PC-3 (cell line): ENCODE results near the gene MT1H. TPM values are rescaled to one million over a fixed set of nuclear protein-coding genes. Genes with fewer than 3 reads are reported as not detected.

Source experiments
- ATAC-seq: fragments of 200-7000 bp; cut with Tn5 transposase; 2 replicates; pipeline ENCODE4 v1.9.1; 2020; ENCODE audit warnings: mild to moderate bottlenecking, moderate library complexity
- BruUV-seq: library from RNA; stranded (reverse); fragments of 400-500 nt; replicated peaks from 2 replicates; lab custom pipeline; 2021; lab: Mats Ljungman, UMichigan
- CTCF ChIA-PET: fragments of 300-600 bp; sonication (Branson Sonifier 250); formaldehyde crosslinking; loops from one replicate; lab custom pipeline; 2022; ENCODE audit warnings: antibody characterized with exemption; lab: Charles Lee
- POLR2A ChIA-PET: fragments of 300-600 bp; sonication (Branson Sonifier 250); formaldehyde crosslinking; loops from one replicate; lab custom pipeline; 2022; ENCODE audit warnings: antibody characterized with exemption; ENCODE audit not compliant: unreplicated experiment; lab: Charles Lee
- DNase-seq: peaks from one replicate; pipeline ENCODE4 v3.0.0-alpha.2; 2015
- H2AFZ ChIP-seq: fragments of 300-600 bp; sonication (generic); 2 replicates; pipeline ENCODE4 v1.6.0; 2016; ENCODE audit warnings: antibody characterized with exemption, low read length
- H3F3A ChIP-seq: fragments of 300-600 bp; sonication (generic); one replicate; pipeline ENCODE4 v1.6.0; 2017; ENCODE audit warnings: antibody characterized with exemption, low read length, control low read depth, mild to moderate bottlenecking; ENCODE audit not compliant: unreplicated experiment
- H3K27ac ChIP-seq: fragments of 300-600 bp; sonication (generic); 2 replicates; pipeline ENCODE4 v1.5.1; 2016; ENCODE audit warnings: mild to moderate bottlenecking, low read length
- H3K27me3 ChIP-seq: fragments of 300-600 bp; sonication (generic); 2 replicates; pipeline ENCODE4 v1.6.1; 2016; ENCODE audit warnings: low read length, mixed read lengths
- H3K36me3 ChIP-seq: fragments of 300-600 bp; sonication (generic); 2 replicates; pipeline ENCODE4 v1.6.1; 2016; ENCODE audit warnings: low read depth, mixed run types, low read length, mixed read lengths
- H3K4me1 ChIP-seq: fragments of 300-600 bp; sonication (generic); 2 replicates; pipeline ENCODE4 v1.5.1; 2016; ENCODE audit warnings: low read length; ENCODE audit not compliant: insufficient read depth
- H3K4me2 ChIP-seq: fragments of 300-600 bp; sonication (generic); 2 replicates; pipeline ENCODE4 v1.6.0; 2016; ENCODE audit warnings: low read length
- H3K4me3 ChIP-seq: fragments of 300-600 bp; sonication (generic); 2 replicates; pipeline ENCODE4 v1.5.1; 2016; ENCODE audit warnings: mild to moderate bottlenecking, low read length, mixed read lengths
- H3K79me2 ChIP-seq: fragments of 300-600 bp; sonication (generic); 2 replicates; pipeline ENCODE4 v1.6.1; 2017; ENCODE audit warnings: low read length, mixed read lengths
- H3K9ac ChIP-seq: fragments of 300-600 bp; sonication (generic); 2 replicates; pipeline ENCODE4 v1.6.0; 2016; ENCODE audit warnings: mild to moderate bottlenecking, low read length
- H3K9me2 ChIP-seq: fragments of 300-600 bp; sonication (generic); replicated peaks from 2 replicates; pipeline ENCODE4 v1.6.1; 2016; ENCODE audit warnings: mixed run types, low read length, mixed read lengths
- H3K9me3 ChIP-seq: fragments of 300-600 bp; sonication (generic); 2 replicates; pipeline ENCODE4 v1.6.1; 2016; ENCODE audit warnings: low read length, mixed read lengths
- H4K20me1 ChIP-seq: fragments of 300-600 bp; sonication (generic); 2 replicates; pipeline ENCODE4 v1.6.1; 2016; ENCODE audit warnings: low read length, mixed read lengths
- CTCF ChIP-seq: fragments of 300-600 bp; sonication (generic); conservative IDR thresholded peaks from 2 replicates; pipeline ENCODE4 v1.5.1; 2017; ENCODE audit warnings: antibody characterized with exemption, low read depth, mild to moderate bottlenecking, low read length
- EZH2 ChIP-seq: fragments of 300-600 bp; sonication (generic); IDR thresholded peaks from one replicate; pipeline ENCODE4 v1.6.1; 2017; ENCODE audit warnings: antibody characterized with exemption, mild to moderate bottlenecking, low read length; ENCODE audit not compliant: unreplicated experiment
- EZH2phosphoT487 ChIP-seq: fragments of 300-600 bp; sonication (generic); IDR thresholded peaks from 2 replicates; pipeline ENCODE4 v1.6.1; 2018; ENCODE audit warnings: mild to moderate bottlenecking, antibody characterized with exemption, low read length, borderline replicate concordance
- intact Hi-C: fragments of 100-400 bp; cut with micrococcal nuclease; formaldehyde crosslinking; loops from 2 replicates; pipeline ENCODE4 v1.9.0; 2023
- total RNA-seq: library from RNA; depleted of rRNA; stranded (reverse); fragments of >200 nt; gene quantifications from 2 replicates; pipeline ENCODE4 v1.2.3, GENCODE V29; 2014

The MT1H gene
- total RNA-seq, 1 experiment from 2014 or later: not detected

- POLR2A ChIA-PET: no interaction called here
- Histone ChIP-seq H3K79me2 (no peaks in the 10 kb centered on the region), H2AFZ (no peak overlapping the region), H3K9ac (no peak overlapping the region), H3K4me1 (no peaks in the 10 kb centered on the region), H3K9me2 (no peaks in the 10 kb centered on the region), H3K36me3 (no peaks in the 10 kb centered on the region), H3K4me3 (no peak overlapping the region), H3K27me3 (no peaks in the 10 kb centered on the region), H3K27ac (no peak overlapping the region), H3K9me3 (no peaks in the 10 kb centered on the region), H3K4me2 (no peak overlapping the region), H3F3A (no peaks in the 10 kb centered on the region), H4K20me1 (no peaks in the 10 kb centered on the region)
- no peak for DNase-seq
- no peak for TF ChIP-seq EZH2phosphoT487
- no peak for TF ChIP-seq CTCF
- TF ChIP-seq EZH2: no peak
- CTCF ChIA-PET: no interaction called here
- no TSS peak for BruUV-seq
- ATAC-seq: no peak
- intact Hi-C loops: no loop called here
These were observed 39.9 kb downstream of the MT1H start for GRCh38 chr16:56709443-56710040.

GRCh38 chr16:56710181-56710737 is 40.6 kb downstream of the MT1H start:
- no peak overlapping the region for H2AFZ ChIP-seq
- H3F3A ChIP-seq: no peaks in the 10 kb centered on the region
- H3K4me3 ChIP-seq: no peak overlapping the region
- no peak overlapping the region for H3K4me2 ChIP-seq
- H3K27me3 ChIP-seq: no peaks in the 10 kb centered on the region
- intact Hi-C loops: no loop called here
- no peaks in the 10 kb centered on the region for H3K9me3 ChIP-seq
- no TSS peak for BruUV-seq
- H3K9me2 ChIP-seq: no peaks in the 10 kb centered on the region
- H3K79me2 ChIP-seq: no peaks in the 10 kb centered on the region
- DNase-seq (no peak), ATAC-seq (no peak)
- H4K20me1 ChIP-seq: no peaks in the 10 kb centered on the region
- no peak overlapping the region for H3K27ac ChIP-seq
- TF ChIP-seq CTCF: no peak
- TF ChIP-seq EZH2: no peak
- TF ChIP-seq EZH2phosphoT487: no peak
- H3K4me1 ChIP-seq: no peaks in the 10 kb centered on the region
- no peaks in the 10 kb centered on the region for H3K36me3 ChIP-seq
- ChIA-PET POLR2A (no interaction called here), CTCF (no interaction called here)
- H3K9ac ChIP-seq: no peak overlapping the region

- TF ChIP-seq EZH2phosphoT487 (no peak), EZH2 (no peak), CTCF (no peak)
- no peaks in the 10 kb centered on the region for H4K20me1 ChIP-seq
- no peaks in the 10 kb centered on the region for H3K79me2 ChIP-seq
- H3K4me2 ChIP-seq: no peak overlapping the region
- no peak overlapping the region for H3K9ac ChIP-seq
- H3K27ac ChIP-seq: no peak overlapping the region
- H3K36me3 ChIP-seq: no peaks in the 10 kb centered on the region
- H3K4me3 ChIP-seq: no peak overlapping the region
- CTCF ChIA-PET: interaction anchor here (0.6 kb wide), 1 partner anchor 90 kb away, joined by 4 read pairs; no protein-coding TSS in a partner anchor
- POLR2A ChIA-PET: no interaction called here
- no peaks in the 10 kb centered on the region for H3K9me2 ChIP-seq
- BruUV-seq: no TSS peak
- intact Hi-C loops: no loop called here
- H3K4me1 ChIP-seq: no peaks in the 10 kb centered on the region
- no peak for DNase-seq
- no peaks in the 10 kb centered on the region for H3F3A ChIP-seq
- H3K9me3 ChIP-seq: no peaks in the 10 kb centered on the region
- H2AFZ ChIP-seq: no peak overlapping the region
- no peak for ATAC-seq
- no peaks in the 10 kb centered on the region for H3K27me3 ChIP-seq
These were observed 42.2 kb downstream of the MT1H start for GRCh38 chr16:56711862-56712261.
